HEK293 (cell line): ENCODE data around the gene KCND2.

ENCODE experiments used
- CTCF ChIA-PET: fragments of 350-600 bp; formaldehyde crosslinking; extraction: SDS; loops from one replicate; lab custom pipeline; 2021; ENCODE audit warnings: antibody characterized with exemption; lab: Yijun Ruan, JAX
- POLR2A ChIA-PET: fragments of 300-600 bp; formaldehyde crosslinking; extraction: SDS; loops from one replicate; lab custom pipeline; 2020; ENCODE audit warnings: antibody characterized with exemption, inconsistent platforms; lab: Yijun Ruan, JAX
- H3K27ac ChIP-seq: fragments of 200-500 bp; sonication (Bioruptor generic); 2 replicates; pipeline ENCODE4 v1.5.1; 2014; ENCODE audit warnings: low read depth, low read length, control low read depth, inconsistent platforms; ENCODE audit errors: extremely low read depth
- H3K36me3 ChIP-seq, 2 experiments: fragments of 200-500 bp in 1 of 2; sonication (Bioruptor generic) in 1 of 2; 1 replicate in 1 of 2; 2 replicates in 1 of 2; pipeline ENCODE4 v1.5.1; 2014 to 2017; ENCODE audit warnings: inconsistent platforms in 2 of 2, low read length in 2 of 2; ENCODE audit not compliant: control insufficient read depth in 2 of 2, insufficient read depth in 1 of 2
- H3K4me1 ChIP-seq: fragments of 200-500 bp; sonication (Bioruptor generic); 2 replicates; pipeline ENCODE4 v1.5.1; 2014; ENCODE audit warnings: mild to moderate bottlenecking, low read length, inconsistent platforms; ENCODE audit not compliant: control insufficient read depth, insufficient read depth
- H3K4me3 ChIP-seq: 2 replicates; pipeline ENCODE4 v1.5.1; 2011; ENCODE audit warnings: low read depth, mild to moderate bottlenecking, control low read depth, low read length, moderate library complexity
- H3K9me3 ChIP-seq: fragments of 200-500 bp; sonication (Bioruptor generic); 2 replicates; pipeline ENCODE4 v1.5.1; 2014; ENCODE audit warnings: low read depth, low read length, inconsistent platforms; ENCODE audit not compliant: control insufficient read depth, insufficient read depth
- EGR2 ChIP-seq: fragments of 450-650 bp; formaldehyde crosslinking; IDR thresholded peaks from 2 replicates; pipeline ENCODE4 v1.5.1; 2016; ENCODE audit warnings: low read depth, missing biosample characterization, missing genetic modification characterization
- HOXD13 ChIP-seq: sonication (generic); formaldehyde crosslinking; IDR thresholded peaks from 2 replicates; pipeline ENCODE4 v1.8.0; 2022; ENCODE audit warnings: missing genetic modification reagents, borderline replicate concordance
- KLF8 ChIP-seq: fragments of 450-650 bp; formaldehyde crosslinking; IDR thresholded peaks from 2 replicates; pipeline ENCODE4 v1.5.1; 2016; ENCODE audit warnings: missing biosample characterization, missing genetic modification characterization
- MYNN ChIP-seq: fragments of 450-650 bp; formaldehyde crosslinking; IDR thresholded peaks from 2 replicates; pipeline ENCODE4 v1.5.1; 2016; ENCODE audit warnings: missing biosample characterization, missing genetic modification characterization, borderline replicate concordance
- OSR2 ChIP-seq: fragments of 450-650 bp; formaldehyde crosslinking; IDR thresholded peaks from 2 replicates; pipeline ENCODE4 v1.5.1; 2016; ENCODE audit warnings: missing biosample characterization, missing genetic modification characterization
- OVOL3 ChIP-seq: fragments of 450-650 bp; formaldehyde crosslinking; IDR thresholded peaks from 2 replicates; pipeline ENCODE4 v1.5.1; 2016; ENCODE audit warnings: missing biosample characterization, missing genetic modification characterization
- PRDM1 ChIP-seq: fragments of 450-650 bp; formaldehyde crosslinking; IDR thresholded peaks from 2 replicates; pipeline ENCODE4; 2016; ENCODE audit warnings: missing biosample characterization, missing genetic modification characterization
- SALL2 ChIP-seq: fragments of 450-650 bp; formaldehyde crosslinking; IDR thresholded peaks from 2 replicates; pipeline ENCODE4 v1.5.0; 2017; ENCODE audit warnings: missing biosample characterization, mild to moderate bottlenecking, missing genetic modification characterization, borderline replicate concordance
- ZBTB20 ChIP-seq: fragments of 450-650 bp; formaldehyde crosslinking; IDR thresholded peaks from 2 replicates; pipeline ENCODE4 v1.5.1; 2016; ENCODE audit warnings: missing biosample characterization, missing genetic modification characterization
- ZBTB21 ChIP-seq: fragments of 450-650 bp; formaldehyde crosslinking; IDR thresholded peaks from 2 replicates; pipeline ENCODE4 v1.5.1; 2017; ENCODE audit warnings: missing biosample characterization, missing genetic modification characterization
- ZFP37 ChIP-seq: fragments of 450-650 bp; formaldehyde crosslinking; IDR thresholded peaks from 2 replicates; pipeline ENCODE4 v1.5.1; 2016; ENCODE audit warnings: missing biosample characterization, missing genetic modification characterization
- ZIC2 ChIP-seq: fragments of 450-650 bp; formaldehyde crosslinking; IDR thresholded peaks from 2 replicates; pipeline ENCODE4 v1.5.1; 2016; ENCODE audit warnings: missing biosample characterization, missing genetic modification characterization
- ZNF114 ChIP-seq: fragments of 450-650 bp; formaldehyde crosslinking; IDR thresholded peaks from 2 replicates; pipeline ENCODE4 v1.5.0; 2017; ENCODE audit warnings: missing biosample characterization, missing genetic modification characterization
- ZNF138 ChIP-seq: fragments of 450-650 bp; formaldehyde crosslinking; IDR thresholded peaks from 2 replicates; pipeline ENCODE4 v1.5.1; 2016; ENCODE audit warnings: missing biosample characterization, missing genetic modification characterization, borderline replicate concordance
- ZNF214 ChIP-seq: fragments of 450-650 bp; formaldehyde crosslinking; IDR thresholded peaks from 2 replicates; pipeline ENCODE4 v1.5.1; 2017; ENCODE audit warnings: missing biosample characterization, mild to moderate bottlenecking, missing genetic modification characterization, borderline replicate concordance
- ZNF248 ChIP-seq: fragments of 450-650 bp; formaldehyde crosslinking; IDR thresholded peaks from 2 replicates; pipeline ENCODE4 v1.5.1; 2017; ENCODE audit warnings: missing biosample characterization, missing genetic modification characterization
- ZNF292 ChIP-seq: fragments of 450-650 bp; formaldehyde crosslinking; IDR thresholded peaks from 2 replicates; pipeline ENCODE4 v1.5.1; 2016; ENCODE audit warnings: low read depth, missing biosample characterization, missing genetic modification characterization, borderline replicate concordance
- ZNF335 ChIP-seq: fragments of 450-650 bp; formaldehyde crosslinking; conservative IDR thresholded peaks from 2 replicates; pipeline ENCODE4 v1.5.1; 2016; ENCODE audit warnings: missing biosample characterization, missing genetic modification characterization
- ZNF433 ChIP-seq: fragments of 450-650 bp; formaldehyde crosslinking; IDR thresholded peaks from 2 replicates; pipeline ENCODE4 v1.5.1; 2016; ENCODE audit warnings: missing biosample characterization, missing genetic modification characterization, low read depth
- ZNF600 ChIP-seq: fragments of 450-650 bp; formaldehyde crosslinking; IDR thresholded peaks from 2 replicates; pipeline ENCODE4 v1.5.1; 2016; ENCODE audit warnings: missing biosample characterization, missing genetic modification characterization
- ZNF626 ChIP-seq: fragments of 450-650 bp; sonication (Bioruptor Pico); formaldehyde crosslinking; IDR thresholded peaks from 2 replicates; pipeline ENCODE4 v1.5.1; 2018; ENCODE audit warnings: missing biosample characterization, missing genetic modification characterization, inconsistent platforms
- ZNF701 ChIP-seq: fragments of 450-650 bp; formaldehyde crosslinking; IDR thresholded peaks from 2 replicates; pipeline ENCODE4 v1.5.1; 2016; ENCODE audit warnings: missing biosample characterization, missing genetic modification characterization
- ZNF792 ChIP-seq: fragments of 450-650 bp; formaldehyde crosslinking; IDR thresholded peaks from 2 replicates; pipeline ENCODE4 v1.5.1; 2016; ENCODE audit warnings: missing biosample characterization, missing genetic modification characterization
- TF ChIP-seq, protein P1 (sequence below): fragments of 450-650 bp; formaldehyde crosslinking; conservative IDR thresholded peaks from 2 replicates; pipeline ENCODE4 v1.5.1; 2016; ENCODE audit warnings: low read depth, missing biosample characterization, missing genetic modification characterization
- TF ChIP-seq, protein P2 (sequence below): fragments of 450-650 bp; formaldehyde crosslinking; IDR thresholded peaks from 2 replicates; pipeline ENCODE4 v1.5.1; 2016; ENCODE audit warnings: missing biosample characterization, missing genetic modification characterization

KCND2 gene

DNA sequence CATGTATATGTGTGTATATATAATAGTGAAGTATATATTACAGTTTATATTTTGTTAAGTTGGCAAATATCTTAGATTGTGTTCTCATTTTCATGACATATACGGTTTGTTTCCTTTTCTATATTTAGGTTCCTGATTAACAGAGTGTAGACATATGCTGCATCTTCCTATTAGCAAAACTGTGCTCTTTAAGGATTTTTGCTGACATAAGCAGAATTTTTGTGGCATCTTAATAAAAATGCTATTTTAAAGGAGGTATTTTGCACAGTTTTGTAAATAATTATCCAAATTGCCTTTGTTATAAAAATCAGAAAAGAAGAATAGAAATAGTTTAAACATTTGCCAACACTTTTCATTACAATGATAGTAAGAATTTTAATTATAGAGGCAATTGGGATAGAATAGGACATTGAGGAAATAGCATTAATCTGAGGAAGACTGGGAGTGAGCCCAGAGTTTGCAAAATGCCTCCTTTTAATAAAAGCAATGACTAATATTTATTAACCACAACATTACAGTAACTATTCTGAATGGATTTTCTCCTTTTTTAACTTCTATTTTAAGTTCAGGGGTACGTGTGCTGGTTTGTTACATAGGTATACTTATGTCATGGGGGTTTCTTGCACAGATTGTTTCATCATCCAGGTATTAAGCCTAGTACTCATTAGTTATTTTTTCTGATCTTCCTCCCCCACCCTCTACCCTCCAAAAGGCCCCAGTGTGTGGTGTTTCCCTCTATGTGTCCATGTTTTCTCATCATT lies 38.2 kb downstream of the KCND2 start:
- H3K9me3 ChIP-seq, result no peaks in the 10 kb centered on the region
- no peaks in the 10 kb centered on the region for H3K36me3 ChIP-seq
- no peaks in the 10 kb centered on the region for H3K4me1 ChIP-seq
- POLR2A ChIA-PET, result no interaction called here
- TF ChIP-seq HOXD13 (no peak), ZNF792 (no peak), ZNF600 (tag by site-specific recombination) (no peak), ZFP37 (no peak)
- H3K4me3 ChIP-seq, result no peak overlapping the region
- CTCF ChIA-PET, result interaction anchor here (0.7 kb wide), 1 partner anchor 655 kb away, joined by 3 read pairs; no protein-coding TSS in a partner anchor
- H3K27ac ChIP-seq, result no peak overlapping the region

DNA sequence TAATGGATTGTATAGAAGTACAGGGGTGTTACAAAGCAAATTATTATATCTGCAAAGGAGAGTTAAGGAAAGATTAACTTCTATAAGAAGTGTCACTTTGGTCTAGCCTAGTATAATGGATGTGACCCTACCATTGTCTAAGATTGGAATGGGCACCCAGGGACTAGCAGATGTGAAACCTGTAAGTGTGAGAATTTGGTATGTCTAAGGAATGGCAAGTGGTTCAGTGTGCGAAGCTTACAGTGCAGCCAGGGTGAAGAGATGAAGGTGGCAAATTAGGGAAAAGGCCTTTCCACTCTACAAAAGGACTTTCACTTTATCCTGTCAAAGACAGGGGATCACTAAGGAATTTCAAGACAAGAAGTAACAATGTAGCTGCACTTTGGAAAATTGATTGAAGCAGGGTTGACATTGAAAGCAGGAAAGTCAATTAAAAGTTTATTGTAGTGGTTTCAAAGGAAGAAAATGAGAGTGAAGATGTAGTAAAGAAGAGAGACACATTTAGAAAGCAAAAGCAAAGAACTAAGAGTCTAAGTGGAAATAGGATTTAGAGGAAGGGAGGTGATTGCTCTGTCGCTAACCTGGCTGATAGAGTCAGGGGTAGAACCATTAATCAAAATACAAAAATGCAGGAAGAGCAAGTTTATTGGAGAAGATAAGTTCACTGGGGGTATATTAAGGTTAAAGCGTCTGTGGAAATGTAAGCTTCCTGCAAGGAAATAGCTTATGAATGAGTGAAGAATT lies 47.4 kb downstream of the KCND2 start:
- Histone ChIP-seq H3K4me3 (no peak overlapping the region), H3K4me1 (no peaks in the 10 kb centered on the region), H3K9me3 (no peaks in the 10 kb centered on the region), H3K27ac (no peak overlapping the region), H3K36me3 (no peaks in the 10 kb centered on the region)
- ChIA-PET CTCF (interaction anchor here (0.6 kb wide), 1 partner anchor 9 kb away, joined by 3 read pairs; no protein-coding TSS in a partner anchor), POLR2A (no interaction called here)
- TF ChIP-seq ZNF114, result no peak
- TF ChIP-seq SALL2 (tag by site-specific recombination), result no peak
- no peak for TF ChIP-seq ZNF626
- TF ChIP-seq PRDM1 (tag by site-specific recombination), result peak; percentile 73

DNA sequence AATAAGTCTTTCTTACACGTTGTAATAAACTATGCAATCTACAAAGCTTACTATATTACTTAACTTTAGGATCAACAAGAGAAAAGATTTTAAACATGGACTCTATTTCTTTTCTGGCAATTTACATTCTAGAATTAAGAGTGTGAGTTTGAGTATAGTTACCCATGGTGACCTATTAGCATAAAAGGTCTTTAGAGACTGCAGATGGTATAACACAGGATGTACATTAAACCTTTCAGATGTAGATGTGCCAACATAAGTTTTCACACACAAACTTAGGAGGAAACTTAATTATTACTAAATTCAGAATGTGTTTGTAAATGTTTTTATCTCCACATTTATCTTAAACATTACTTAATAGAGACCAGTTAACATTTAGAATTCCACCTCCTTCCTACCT lies 54.1 kb downstream of the KCND2 start:
- no peak overlapping the region for H3K4me3 ChIP-seq
- H3K36me3 ChIP-seq, result no peaks in the 10 kb centered on the region
- ChIA-PET POLR2A (no interaction called here), CTCF (no interaction called here)
- H3K4me1 ChIP-seq, result no peaks in the 10 kb centered on the region
- H3K27ac ChIP-seq, result no peak overlapping the region
- H3K9me3 ChIP-seq, result no peaks in the 10 kb centered on the region
- TF ChIP-seq ZNF292 (tag by site-specific recombination) (no peak), ZNF248 (no peak), OSR2 (tag by site-specific recombination) (no peak), ZNF433 (tag by site-specific recombination) (no peak), ZNF214 (tag by site-specific recombination) (no peak), ZNF626 (no peak), ZNF701 (tag by site-specific recombination) (no peak), ZBTB20 (tag by site-specific recombination) (no peak), ZBTB21 (tag by site-specific recombination) (no peak), ZIC2 (tag by site-specific recombination) (no peak), ZNF335 (tag by site-specific recombination) (no peak), KLF8 (tag by site-specific recombination) (no peak), OVOL3 (no peak), ZNF138 (tag by site-specific recombination) (no peak), MYNN (no peak), EGR2 (tag by site-specific recombination) (no peak)
- TF ChIP-seq, protein P1, sequence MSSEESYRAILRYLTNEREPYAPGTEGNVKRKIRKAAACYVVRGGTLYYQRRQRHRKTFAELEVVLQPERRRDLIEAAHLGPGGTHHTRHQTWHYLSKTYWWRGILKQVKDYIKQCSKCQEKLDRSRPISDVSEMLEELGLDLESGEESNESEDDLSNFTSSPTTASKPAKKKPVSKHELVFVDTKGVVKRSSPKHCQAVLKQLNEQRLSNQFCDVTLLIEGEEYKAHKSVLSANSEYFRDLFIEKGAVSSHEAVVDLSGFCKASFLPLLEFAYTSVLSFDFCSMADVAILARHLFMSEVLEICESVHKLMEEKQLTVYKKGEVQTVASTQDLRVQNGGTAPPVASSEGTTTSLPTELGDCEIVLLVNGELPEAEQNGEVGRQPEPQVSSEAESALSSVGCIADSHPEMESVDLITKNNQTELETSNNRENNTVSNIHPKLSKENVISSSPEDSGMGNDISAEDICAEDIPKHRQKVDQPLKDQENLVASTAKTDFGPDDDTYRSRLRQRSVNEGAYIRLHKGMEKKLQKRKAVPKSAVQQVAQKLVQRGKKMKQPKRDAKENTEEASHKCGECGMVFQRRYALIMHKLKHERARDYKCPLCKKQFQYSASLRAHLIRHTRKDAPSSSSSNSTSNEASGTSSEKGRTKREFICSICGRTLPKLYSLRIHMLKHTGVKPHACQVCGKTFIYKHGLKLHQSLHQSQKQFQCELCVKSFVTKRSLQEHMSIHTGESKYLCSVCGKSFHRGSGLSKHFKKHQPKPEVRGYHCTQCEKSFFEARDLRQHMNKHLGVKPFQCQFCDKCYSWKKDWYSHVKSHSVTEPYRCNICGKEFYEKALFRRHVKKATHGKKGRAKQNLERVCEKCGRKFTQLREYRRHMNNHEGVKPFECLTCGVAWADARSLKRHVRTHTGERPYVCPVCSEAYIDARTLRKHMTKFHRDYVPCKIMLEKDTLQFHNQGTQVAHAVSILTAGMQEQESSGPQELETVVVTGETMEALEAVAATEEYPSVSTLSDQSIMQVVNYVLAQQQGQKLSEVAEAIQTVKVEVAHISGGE (tag by site-specific recombination), result no peak
- TF ChIP-seq, protein P2, sequence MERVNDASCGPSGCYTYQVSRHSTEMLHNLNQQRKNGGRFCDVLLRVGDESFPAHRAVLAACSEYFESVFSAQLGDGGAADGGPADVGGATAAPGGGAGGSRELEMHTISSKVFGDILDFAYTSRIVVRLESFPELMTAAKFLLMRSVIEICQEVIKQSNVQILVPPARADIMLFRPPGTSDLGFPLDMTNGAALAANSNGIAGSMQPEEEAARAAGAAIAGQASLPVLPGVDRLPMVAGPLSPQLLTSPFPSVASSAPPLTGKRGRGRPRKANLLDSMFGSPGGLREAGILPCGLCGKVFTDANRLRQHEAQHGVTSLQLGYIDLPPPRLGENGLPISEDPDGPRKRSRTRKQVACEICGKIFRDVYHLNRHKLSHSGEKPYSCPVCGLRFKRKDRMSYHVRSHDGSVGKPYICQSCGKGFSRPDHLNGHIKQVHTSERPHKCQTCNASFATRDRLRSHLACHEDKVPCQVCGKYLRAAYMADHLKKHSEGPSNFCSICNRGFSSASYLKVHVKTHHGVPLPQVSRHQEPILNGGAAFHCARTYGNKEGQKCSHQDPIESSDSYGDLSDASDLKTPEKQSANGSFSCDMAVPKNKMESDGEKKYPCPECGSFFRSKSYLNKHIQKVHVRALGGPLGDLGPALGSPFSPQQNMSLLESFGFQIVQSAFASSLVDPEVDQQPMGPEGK (tag by site-specific recombination), result no peak
